Limb (tissue), 2 donors: ENCODE measurements around the gene MAP3K5.
A peak's percentile ranks its signal among the peaks of the same experiment; 100 is the strongest.
"Not testable (repeated sequence)": the region's sequence is repeated elsewhere in the genome, so short reads cannot be mapped to it uniquely, and the experiment has no call there.

Source experiments
- DNase-seq, 2 donors: peaks; one replicate each; pipeline ENCODE4 v3.0.0-alpha.2; 2016; ENCODE audit errors: extremely low spot score in 2 of 2

Gene MAP3K5

GRCh38 chr6:136687894-136688293 is 104.4 kb downstream of the MAP3K5 start:
- not testable (repeated sequence) for DNase-seq

- no peak for DNase-seq
Observed at GRCh38 chr6:136685540-136686108, 106.7 kb downstream of the MAP3K5 start.

- DNase-seq, result no peak
Observed at GRCh38 chr6:136684466-136684865, 107.8 kb downstream of the MAP3K5 start.

GRCh38 chr6:136683209-136683941 is 108.9 kb downstream of the MAP3K5 start:
- no peak for DNase-seq

GRCh38 chr6:136682292-136682691 is 110.0 kb downstream of the MAP3K5 start:
- DNase-seq, result no peak

GRCh38 chr6:136677822-136678221 is 114.5 kb downstream of the MAP3K5 start:
- DNase-seq, result no peak

GRCh38 chr6:136677344-136677743 is 114.9 kb downstream of the MAP3K5 start:
- no peak for DNase-seq

GRCh38 chr6:136676075-136676474 is 116.2 kb downstream of the MAP3K5 start:
- no peak for DNase-seq

GRCh38 chr6:136673571-136673970 is 118.7 kb downstream of the MAP3K5 start:
- no peak for DNase-seq

- no peak for DNase-seq
Observed at GRCh38 chr6:136672144-136672543, 120.1 kb downstream of the MAP3K5 start.

- DNase-seq, result peak in 1 of 2 donors; percentile 20
Observed at GRCh38 chr6:136669299-136669699, 123.0 kb downstream of the MAP3K5 start.

GRCh38 chr6:136668571-136668970 is 123.7 kb downstream of the MAP3K5 start:
- DNase-seq, result no peak

GRCh38 chr6:136666041-136666440 is 126.2 kb downstream of the MAP3K5 start:
- no peak for DNase-seq

- DNase-seq, result no peak
Observed at GRCh38 chr6:136662347-136663237, 129.7 kb downstream of the MAP3K5 start.

GRCh38 chr6:136660727-136661126 is 131.6 kb downstream of the MAP3K5 start:
- no peak for DNase-seq

- no peak for DNase-seq
Observed at GRCh38 chr6:136659991-136660499, 132.2 kb downstream of the MAP3K5 start.

GRCh38 chr6:136658711-136659110 is 133.6 kb downstream of the MAP3K5 start:
- DNase-seq, result no peak

- no peak for DNase-seq
Observed at GRCh38 chr6:136657666-136658065, 134.6 kb downstream of the MAP3K5 start.

- no peak for DNase-seq
Observed at GRCh38 chr6:136656121-136656520, 136.2 kb downstream of the MAP3K5 start.

- no peak for DNase-seq
Observed at GRCh38 chr6:136655239-136656014, 136.8 kb downstream of the MAP3K5 start.

- no peak for DNase-seq
Observed at GRCh38 chr6:136654086-136654485, 138.2 kb downstream of the MAP3K5 start.
